IPS-20b (cell line): Measurements from ENCODE around the gene C2CD4C.
"Not testable (repeated sequence)": the region's sequence is repeated elsewhere in the genome, so short reads cannot be mapped to it uniquely, and the experiment has no call there.

Experiments
- H3K27ac ChIP-seq: one replicate; pipeline ENCODE4 v1.5.1; 2013; ENCODE audit warnings: low read length
- H3K27me3 ChIP-seq: 2 replicates; pipeline ENCODE4 v1.6.1; 2013; ENCODE audit warnings: mild to moderate bottlenecking, low read length, inconsistent platforms; ENCODE audit not compliant: insufficient read depth
- H3K36me3 ChIP-seq: 2 replicates; pipeline ENCODE4 v1.6.1; 2013; ENCODE audit warnings: low read depth, mild to moderate bottlenecking, inconsistent platforms, low read length, moderate library complexity; ENCODE audit not compliant: insufficient read depth
- H3K4me1 ChIP-seq: 2 replicates; pipeline ENCODE4 v1.6.1; 2013; ENCODE audit warnings: mild to moderate bottlenecking, control low read depth, inconsistent platforms, low read length, moderate library complexity; ENCODE audit not compliant: insufficient read depth
- H3K4me3 ChIP-seq: 2 replicates; pipeline ENCODE4 v1.5.1; 2013; ENCODE audit warnings: mild to moderate bottlenecking, low read length, inconsistent platforms
- H3K9ac ChIP-seq: 2 replicates; pipeline ENCODE4 v1.6.1; 2013; ENCODE audit warnings: low read depth, mild to moderate bottlenecking, inconsistent platforms, low read length, moderate library complexity
- H3K9me3 ChIP-seq: 2 replicates; pipeline ENCODE4 v1.6.1; 2013; ENCODE audit warnings: mild to moderate bottlenecking, low read depth, low read length, inconsistent platforms; ENCODE audit not compliant: insufficient read depth

Gene C2CD4C

GRCh38 chr19:362683-363082 is 46.3 kb downstream of the C2CD4C start:
- no peak overlapping the region for H3K4me3 ChIP-seq
- no peaks in the 10 kb centered on the region for H3K36me3 ChIP-seq
- H3K9ac ChIP-seq: no peak overlapping the region
- H3K9me3 ChIP-seq: no peaks in the 10 kb centered on the region
- H3K27ac ChIP-seq: no peak overlapping the region
- H3K27me3 ChIP-seq: no peaks in the 10 kb centered on the region
- no peaks in the 10 kb centered on the region for H3K4me1 ChIP-seq

GRCh38 chr19:362154-362553 is 46.8 kb downstream of the C2CD4C start:
- H3K4me3 ChIP-seq: no peak overlapping the region
- H3K4me1 ChIP-seq: no peaks in the 10 kb centered on the region
- no peaks in the 10 kb centered on the region for H3K27me3 ChIP-seq
- H3K9ac ChIP-seq: no peak overlapping the region
- no peaks in the 10 kb centered on the region for H3K36me3 ChIP-seq
- H3K9me3 ChIP-seq: no peaks in the 10 kb centered on the region
- no peak overlapping the region for H3K27ac ChIP-seq

GRCh38 chr19:359653-359925 is 49.4 kb downstream of the C2CD4C start:
- Histone ChIP-seq H3K27ac (no peak overlapping the region), H3K4me1 (no peaks in the 10 kb centered on the region), H3K9me3 (no peaks in the 10 kb centered on the region), H3K27me3 (no peaks in the 10 kb centered on the region), H3K9ac (no peak overlapping the region), H3K36me3 (no peaks in the 10 kb centered on the region), H3K4me3 (no peak overlapping the region)

GRCh38 chr19:355536-355935 is 53.4 kb downstream of the C2CD4C start:
- not testable (repeated sequence) for H3K4me3 ChIP-seq, H3K9me3 ChIP-seq, H3K27ac ChIP-seq

More at GRCh38 chr19:355536-355935, 53.4 kb downstream of the C2CD4C start:
- not testable (repeated sequence) for H3K4me1 ChIP-seq, H3K9ac ChIP-seq, H3K36me3 ChIP-seq, H3K27me3 ChIP-seq
